ENCODE data around the gene DYNLL2.
"Not testable (repeated sequence)": the region's sequence is repeated elsewhere in the genome, so short reads cannot be mapped to it uniquely, and the experiment has no call there.

DYNLL2 gene

DNA sequence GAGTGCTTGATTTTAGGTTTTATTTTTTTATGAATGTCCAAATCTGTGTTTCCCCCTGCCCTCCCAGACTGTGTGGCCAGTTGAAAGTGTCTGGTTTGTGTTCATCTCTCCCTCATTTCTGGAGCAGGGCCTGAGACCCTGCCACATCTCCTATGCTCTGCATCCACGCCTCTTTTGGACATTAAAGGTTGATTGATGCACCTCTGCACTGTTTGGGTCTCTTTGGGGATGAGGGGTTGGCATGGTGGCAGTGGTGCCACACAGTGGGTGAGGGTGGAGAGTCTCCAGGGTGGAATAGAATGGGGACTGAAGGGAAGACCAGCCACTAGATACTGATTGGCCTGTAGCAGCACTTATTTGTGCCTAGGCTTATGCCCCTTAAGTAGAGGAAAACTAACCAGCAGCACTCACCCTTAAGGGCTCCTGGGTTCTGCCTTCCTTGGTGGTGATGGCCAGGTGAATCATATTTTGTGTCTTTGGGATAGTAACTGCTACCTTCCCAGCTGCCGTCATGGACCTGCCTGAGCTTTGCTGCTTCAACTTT, 7.9 kb downstream of the DYNLL2 start:
- Histone ChIP-seq H3K36me3 (ENCODE audit: insufficient read depth, low read length) (peaks cover 73% of the 10 kb centered on the region), H3K4me1 (ENCODE audit: control insufficient read depth, insufficient read depth, low read length) (peaks cover under 1% of the 10 kb centered on the region), H3K9me3 (replicated peaks; ENCODE audit: low read length) (no peaks in the 10 kb centered on the region), H3K4me3 (ENCODE audit: low read length) (no peak overlapping the region), H3K4me2 (ENCODE audit: low read length) (no peak overlapping the region), H3K9ac (ENCODE audit: low read depth, low read length) (no peak overlapping the region), H3K27me3 (ENCODE audit: control insufficient read depth, insufficient read depth, low read length) (no peaks in the 10 kb centered on the region)

DNA sequence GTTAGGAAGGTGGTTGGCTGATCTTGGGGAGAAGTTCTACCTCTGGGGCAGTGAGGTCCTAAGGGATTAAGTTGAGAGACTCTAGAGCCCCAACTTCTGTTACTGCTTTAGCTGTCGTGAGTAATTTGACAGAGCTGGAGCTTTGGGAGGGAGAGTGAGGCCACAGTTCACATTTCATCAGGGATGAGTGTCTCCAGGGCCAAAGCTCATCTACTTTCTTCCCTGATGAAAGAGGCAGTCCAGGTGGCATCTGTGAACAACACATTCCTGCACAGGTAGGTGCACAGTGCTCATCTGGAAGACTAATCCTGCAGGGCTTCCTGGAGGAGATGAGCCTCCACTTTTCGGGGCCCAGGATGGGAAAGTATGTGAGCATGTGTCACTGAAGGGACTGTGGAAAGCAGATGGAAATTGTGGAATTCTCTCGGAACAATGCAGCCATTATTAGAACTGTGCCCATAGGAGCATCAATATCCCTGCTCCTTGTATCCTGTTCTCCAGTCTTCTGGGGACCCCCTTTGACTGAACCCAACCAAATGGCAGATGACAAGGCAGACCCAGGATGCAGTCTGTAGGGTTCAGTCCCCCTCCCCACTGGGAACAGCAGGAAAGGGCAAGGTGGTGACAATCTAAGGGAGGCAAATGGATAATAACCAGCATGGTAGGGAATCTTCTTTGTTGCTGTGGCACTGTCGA, 9.0 kb downstream of the DYNLL2 start:
- Histone ChIP-seq H3K36me3 (ENCODE audit: insufficient read depth, low read length) (peaks cover 67% of the 10 kb centered on the region), H3K27me3 (ENCODE audit: control insufficient read depth, insufficient read depth, low read length) (no peaks in the 10 kb centered on the region), H3K9me3 (replicated peaks; ENCODE audit: low read length) (no peaks in the 10 kb centered on the region), H3K9ac (ENCODE audit: low read depth, low read length) (no peak overlapping the region), H3K4me2 (ENCODE audit: low read length) (no peak overlapping the region), H3K4me3 (ENCODE audit: low read length) (no peak overlapping the region), H3K4me1 (ENCODE audit: control insufficient read depth, insufficient read depth, low read length) (no peaks in the 10 kb centered on the region)

- no peak overlapping the region for H3K9ac ChIP-seq (ENCODE audit: low read depth, low read length)
- no peaks in the 10 kb centered on the region for H3K27me3 ChIP-seq (ENCODE audit: control insufficient read depth, insufficient read depth, low read length)
- no peak overlapping the region for H3K4me3 ChIP-seq (ENCODE audit: low read length)
- H3K36me3 ChIP-seq (ENCODE audit: insufficient read depth, low read length) = peaks cover 62% of the 10 kb centered on the region
- H3K9me3 ChIP-seq (replicated peaks; ENCODE audit: low read length) = no peaks in the 10 kb centered on the region
- no peaks in the 10 kb centered on the region for H3K4me1 ChIP-seq (ENCODE audit: control insufficient read depth, insufficient read depth, low read length)
- no peak overlapping the region for H3K4me2 ChIP-seq (ENCODE audit: low read length)
These were observed 9.7 kb downstream of the DYNLL2 start for GRCh38 chr17:58092797-58093385.

- Histone ChIP-seq H3K9me3 (replicated peaks; ENCODE audit: low read length) (no peaks in the 10 kb centered on the region), H3K4me2 (ENCODE audit: low read length) (no peak overlapping the region), H3K4me3 (ENCODE audit: low read length) (no peak overlapping the region), H3K4me1 (ENCODE audit: control insufficient read depth, insufficient read depth, low read length) (no peaks in the 10 kb centered on the region), H3K9ac (ENCODE audit: low read depth, low read length) (no peak overlapping the region), H3K36me3 (ENCODE audit: insufficient read depth, low read length) (peaks cover 51% of the 10 kb centered on the region), H3K27me3 (ENCODE audit: control insufficient read depth, insufficient read depth, low read length) (no peaks in the 10 kb centered on the region)
These were observed 10.9 kb downstream of the DYNLL2 start for GRCh38 chr17:58094118-58094517.

GRCh38 chr17:58096892-58097291, 13.7 kb downstream of the DYNLL2 start:
- Histone ChIP-seq H3K9ac (ENCODE audit: low read depth, low read length) (no peak overlapping the region), H3K4me3 (ENCODE audit: low read length) (no peak overlapping the region), H3K4me1 (ENCODE audit: control insufficient read depth, insufficient read depth, low read length) (no peaks in the 10 kb centered on the region), H3K27me3 (ENCODE audit: control insufficient read depth, insufficient read depth, low read length) (no peaks in the 10 kb centered on the region), H3K4me2 (ENCODE audit: low read length) (no peak overlapping the region), H3K9me3 (replicated peaks; ENCODE audit: low read length) (no peaks in the 10 kb centered on the region), H3K36me3 (ENCODE audit: insufficient read depth, low read length) (peaks cover 25% of the 10 kb centered on the region)

DNA sequence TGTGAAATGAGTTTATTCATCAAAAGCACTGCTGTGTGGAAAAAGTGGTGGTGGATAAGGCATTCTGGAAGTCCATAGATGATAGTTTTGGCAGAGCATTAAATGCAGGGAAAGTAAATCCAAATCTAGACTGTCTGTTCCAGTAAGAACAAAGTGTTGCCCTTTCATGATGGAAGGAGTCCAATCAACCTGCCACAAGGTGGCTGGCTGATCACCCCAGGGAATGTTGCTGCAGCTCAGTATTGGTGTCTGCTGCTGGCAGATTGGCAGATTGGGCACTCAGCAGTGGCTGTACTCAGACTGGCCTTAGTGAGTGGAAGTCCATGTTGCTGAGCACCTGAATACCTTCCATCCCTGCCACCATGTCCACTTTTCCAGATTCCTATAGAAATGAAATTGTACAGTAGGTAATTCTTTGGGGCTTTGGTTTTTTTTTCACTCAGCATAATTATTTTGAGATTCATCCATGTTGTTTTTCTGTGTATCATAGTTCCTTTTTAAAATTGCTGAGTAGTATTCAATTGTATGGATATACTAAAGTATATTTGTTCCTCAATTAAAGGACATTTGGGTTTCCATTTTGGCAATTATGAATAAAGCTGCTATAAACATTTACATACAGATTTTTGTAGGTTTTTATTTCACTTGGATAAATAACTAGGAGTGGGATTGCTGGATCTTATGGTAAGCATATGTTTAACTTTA, 14.3 kb downstream of the DYNLL2 start:
- no peak overlapping the region for H3K4me3 ChIP-seq (ENCODE audit: low read length)
- no peaks in the 10 kb centered on the region for H3K27me3 ChIP-seq (ENCODE audit: control insufficient read depth, insufficient read depth, low read length)
- no peaks in the 10 kb centered on the region for H3K4me1 ChIP-seq (ENCODE audit: control insufficient read depth, insufficient read depth, low read length)
- H3K9me3 ChIP-seq (replicated peaks; ENCODE audit: low read length) = no peaks in the 10 kb centered on the region
- no peak overlapping the region for H3K4me2 ChIP-seq (ENCODE audit: low read length)
- H3K9ac ChIP-seq (ENCODE audit: low read depth, low read length) = no peak overlapping the region
- H3K36me3 ChIP-seq (ENCODE audit: insufficient read depth, low read length) = peaks cover 19% of the 10 kb centered on the region

DNA sequence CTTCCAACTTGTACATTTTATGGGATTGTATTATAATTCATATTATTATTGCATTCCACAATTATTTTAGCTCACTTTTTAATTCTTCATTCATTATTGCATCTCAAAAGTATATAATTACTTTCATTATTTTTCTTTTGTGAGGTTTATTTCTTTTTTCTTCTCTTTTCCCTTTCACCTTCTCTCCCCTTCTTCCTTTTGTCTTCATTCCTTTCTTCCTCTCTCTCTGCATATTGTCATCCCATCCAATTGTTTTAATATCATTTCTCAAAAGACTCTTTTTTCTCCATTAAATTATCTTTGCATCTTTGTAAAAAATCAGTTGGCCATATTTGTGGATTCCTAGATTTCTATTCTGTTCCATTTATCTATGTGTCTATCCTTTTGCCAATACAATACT, 17.3 kb downstream of the DYNLL2 start:
- Histone ChIP-seq H3K4me1 (ENCODE audit: control insufficient read depth, insufficient read depth, low read length) (no peaks in the 10 kb centered on the region), H3K27me3 (ENCODE audit: control insufficient read depth, insufficient read depth, low read length) (no peaks in the 10 kb centered on the region), H3K9ac (ENCODE audit: low read depth, low read length) (no peak overlapping the region), H3K4me3 (ENCODE audit: low read length) (no peak overlapping the region), H3K9me3 (replicated peaks; ENCODE audit: low read length) (no peaks in the 10 kb centered on the region), H3K36me3 (ENCODE audit: insufficient read depth, low read length) (no peaks in the 10 kb centered on the region), H3K4me2 (ENCODE audit: low read length) (no peak overlapping the region)

- not testable (repeated sequence) for H3K36me3 ChIP-seq (ENCODE audit: insufficient read depth, low read length)
These were observed 18.7 kb downstream of the DYNLL2 start for GRCh38 chr17:58101898-58102297.

GRCh38 chr17:58105093-58105492, 21.9 kb downstream of the DYNLL2 start:
- no peak overlapping the region for H3K4me2 ChIP-seq (ENCODE audit: low read length)
- H3K27me3 ChIP-seq (ENCODE audit: control insufficient read depth, insufficient read depth, low read length) = peaks cover 2% of the 10 kb centered on the region
- no peaks in the 10 kb centered on the region for H3K4me1 ChIP-seq (ENCODE audit: control insufficient read depth, insufficient read depth, low read length)
- no peaks in the 10 kb centered on the region for H3K9me3 ChIP-seq (replicated peaks; ENCODE audit: low read length)
- H3K36me3 ChIP-seq (ENCODE audit: insufficient read depth, low read length) = no peaks in the 10 kb centered on the region
- no peak overlapping the region for H3K4me3 ChIP-seq (ENCODE audit: low read length)
- H3K9ac ChIP-seq (ENCODE audit: low read depth, low read length) = no peak overlapping the region

More at GRCh38 chr17:58101898-58102297, 18.7 kb downstream of the DYNLL2 start:
- not testable (repeated sequence) for H3K4me2 ChIP-seq (ENCODE audit: low read length); H3K9me3 ChIP-seq (replicated peaks; ENCODE audit: low read length); H3K4me1 ChIP-seq (ENCODE audit: control insufficient read depth, insufficient read depth, low read length); H3K27me3 ChIP-seq (ENCODE audit: control insufficient read depth, insufficient read depth, low read length); H3K9ac ChIP-seq (ENCODE audit: low read depth, low read length); H3K4me3 ChIP-seq (ENCODE audit: low read length)

GRCh38 chr17:58107306-58107705, 24.1 kb downstream of the DYNLL2 start:
- Histone ChIP-seq H3K36me3 (ENCODE audit: insufficient read depth, low read length) (no peaks in the 10 kb centered on the region), H3K9me3 (replicated peaks; ENCODE audit: low read length) (no peaks in the 10 kb centered on the region), H3K27me3 (ENCODE audit: control insufficient read depth, insufficient read depth, low read length) (peaks cover 10% of the 10 kb centered on the region), H3K4me2 (ENCODE audit: low read length) (no peak overlapping the region), H3K9ac (ENCODE audit: low read depth, low read length) (no peak overlapping the region), H3K4me3 (ENCODE audit: low read length) (no peak overlapping the region), H3K4me1 (ENCODE audit: control insufficient read depth, insufficient read depth, low read length) (no peaks in the 10 kb centered on the region)

DNA sequence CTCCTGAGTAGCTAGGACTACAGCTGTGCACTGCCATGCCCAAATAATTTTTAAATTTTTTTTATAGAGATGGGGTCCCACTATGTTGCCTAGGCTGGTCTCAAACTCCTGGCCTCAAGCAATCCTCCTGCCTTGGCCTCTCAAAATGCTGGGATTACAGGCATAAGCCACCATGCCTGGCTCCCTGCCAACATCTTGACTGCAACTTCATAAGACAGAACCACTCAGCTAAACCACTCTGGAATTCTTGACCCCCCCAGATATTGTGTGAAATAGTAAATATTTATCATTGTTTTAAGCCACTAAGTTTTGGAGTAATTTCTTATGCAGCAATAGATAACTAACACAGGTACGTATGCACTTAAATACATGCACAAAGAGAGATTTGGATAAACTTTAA, 26.0 kb downstream of the DYNLL2 start:
- Histone ChIP-seq H3K4me2 (ENCODE audit: low read length) (no peak overlapping the region), H3K27me3 (ENCODE audit: control insufficient read depth, insufficient read depth, low read length) (peaks cover 20% of the 10 kb centered on the region), H3K36me3 (ENCODE audit: insufficient read depth, low read length) (no peaks in the 10 kb centered on the region), H3K4me3 (ENCODE audit: low read length) (no peak overlapping the region), H3K9me3 (replicated peaks; ENCODE audit: low read length) (no peaks in the 10 kb centered on the region), H3K4me1 (ENCODE audit: control insufficient read depth, insufficient read depth, low read length) (no peaks in the 10 kb centered on the region), H3K9ac (ENCODE audit: low read depth, low read length) (no peak overlapping the region)

Measured in skeletal muscle satellite cell (primary cell).